Panc1 (cell line): ENCODE data around the gene GPR45. TPM values are rescaled to one million over a fixed set of nuclear protein-coding genes. Genes with fewer than 3 reads are reported as not detected.

Experiments
- ATAC-seq: fragments of 200-7000 bp; cut with Tn5 transposase; 2 replicates; pipeline ENCODE4 v1.9.1; 2020; ENCODE audit warnings: mild to moderate bottlenecking, moderate library complexity
- BruUV-seq: library from RNA; stranded (reverse); fragments of 400-500 nt; replicated peaks from 2 replicates; lab custom pipeline; 2021; lab: Mats Ljungman, UMichigan
- CTCF ChIA-PET: fragments of 300-600 bp; sonication (Branson Sonifier 250); formaldehyde crosslinking; loops from one replicate; lab custom pipeline; 2022; ENCODE audit warnings: antibody characterized with exemption; lab: Charles Lee
- POLR2A ChIA-PET: fragments of 300-600 bp; sonication (Branson Sonifier 250); formaldehyde crosslinking; loops from one replicate; lab custom pipeline; 2022; ENCODE audit warnings: antibody characterized with exemption; lab: Charles Lee
- DNase-seq: peaks from one replicate; pipeline ENCODE4 v3.0.0-alpha.2; 2010; ENCODE audit warnings: low read depth, low spot score
- H3K27ac ChIP-seq: 2 replicates; pipeline ENCODE4 v1.5.1; 2011; ENCODE audit warnings: mild to moderate bottlenecking, low read length, inconsistent platforms
- H3K27me3 ChIP-seq: fragments of 200-500 bp; sonication (Bioruptor generic); 2 replicates; pipeline ENCODE4 v1.6.0; 2014; ENCODE audit warnings: low read length, inconsistent platforms; ENCODE audit not compliant: control insufficient read depth, insufficient read depth
- H3K36me3 ChIP-seq: fragments of 200-500 bp; sonication (Bioruptor generic); 2 replicates; pipeline ENCODE4 v1.5.1; 2014; ENCODE audit warnings: inconsistent platforms, mild to moderate bottlenecking, low read length, moderate library complexity; ENCODE audit not compliant: control insufficient read depth, insufficient read depth
- H3K4me1 ChIP-seq: 2 replicates; pipeline ENCODE4 v1.5.1; 2011; ENCODE audit warnings: inconsistent platforms, mild to moderate bottlenecking, low read length, moderate library complexity; ENCODE audit not compliant: control insufficient read depth, insufficient read depth
- H3K4me3 ChIP-seq, 2 experiments: 2 replicates each; pipeline ENCODE4 v1.5.1; 2011 to 2012; ENCODE audit warnings: low read depth in 2 of 2, low read length in 2 of 2, mild to moderate bottlenecking in 2 of 2, inconsistent platforms in 1 of 2, moderate library complexity in 1 of 2
- H3K9me3 ChIP-seq: fragments of 200-500 bp; sonication (Bioruptor generic); 2 replicates; pipeline ENCODE4 v1.5.1; 2014; ENCODE audit warnings: low read depth, mild to moderate bottlenecking, inconsistent platforms, low read length, moderate library complexity; ENCODE audit not compliant: control insufficient read depth, insufficient read depth
- CTCF ChIP-seq: fragments of 450-650 bp; IDR thresholded peaks from 2 replicates; pipeline ENCODE4 v1.5.1; 2017; ENCODE audit warnings: mild to moderate bottlenecking
- POLR2AphosphoS5 ChIP-seq: IDR thresholded peaks from 2 replicates; pipeline ENCODE4 v1.6.1; 2012; ENCODE audit warnings: mild to moderate bottlenecking, low read depth, low read length, moderate library complexity
- REST ChIP-seq, 2 experiments: IDR thresholded peaks; 2 replicates each; pipeline ENCODE4 v1.6.1; 2011 to 2012; ENCODE audit warnings: low read depth in 2 of 2, control low read depth in 1 of 2, low read length in 1 of 2, mild to moderate bottlenecking in 1 of 2, moderate library complexity in 1 of 2; ENCODE audit not compliant: insufficient read depth in 1 of 2
- SIN3A ChIP-seq: IDR thresholded peaks from 2 replicates; pipeline ENCODE4 v1.6.1; 2012; ENCODE audit warnings: low read depth, mild to moderate bottlenecking, low read length, moderate library complexity, borderline replicate concordance; ENCODE audit not compliant: insufficient read depth
- TCF7L2 ChIP-seq: IDR thresholded peaks from 2 replicates; pipeline ENCODE4 v1.6.1; 2011; ENCODE audit warnings: mild to moderate bottlenecking, low read depth, low read length, inconsistent platforms
- in situ Hi-C: cut with HindIII; loops from 2 replicates; pipeline ENCODE4 v1.10.0; 2016; ENCODE audit warnings: low sequenced_read_pairs, low pct_unique_long_range_greater_than_20kb
- intact Hi-C: fragments of 100-400 bp; cut with micrococcal nuclease; formaldehyde crosslinking; loops from one replicate; pipeline ENCODE4 v1.10.0; 2022; ENCODE audit not compliant: unreplicated experiment
- total RNA-seq: library from RNA; stranded (reverse); gene quantifications from one replicate; pipeline ENCODE4 v1.2.1, GENCODE V29; 2021; ENCODE audit not compliant: unreplicated experiment

GPR45 gene
- total RNA-seq, 1 experiment from 2014 or later: not detected

GRCh38 chr2:105236060-105236424, 5.5 kb upstream of the GPR45 start:
- no peaks in the 10 kb centered on the region; the same call in 1 of the 2 replicates for H3K27me3 ChIP-seq
- H3K27ac ChIP-seq: no peak overlapping the region
- ATAC-seq (no peak), DNase-seq (no peak)
- peaks cover 4% of the 10 kb centered on the region for H3K4me1 ChIP-seq
- H3K9me3 ChIP-seq: no peaks in the 10 kb centered on the region
- TF ChIP-seq REST (IDR thresholded peaks at IDR 0.05; ENCODE audit: insufficient read depth in 1 of 2, low read depth in 2 of 2, low read length in 1 of 2): no peak
- no peak for TF ChIP-seq TCF7L2
- TF ChIP-seq CTCF: no peak
- no peak for TF ChIP-seq SIN3A
- TF ChIP-seq POLR2AphosphoS5: no peak
- H3K4me3 ChIP-seq: no peak overlapping the region
- no TSS peak for BruUV-seq
- H3K36me3 ChIP-seq: no peaks in the 10 kb centered on the region
- CTCF ChIA-PET: interaction anchor here (2.0 kb wide), 1 partner anchor 121 kb away, joined by 10 read pairs; no protein-coding TSS in a partner anchor
- POLR2A ChIA-PET: interaction anchor here (0.7 kb wide), 1 partner anchor 8 kb away, joined by 3 read pairs; no protein-coding TSS in a partner anchor
- intact Hi-C loops (no loop called here), in situ Hi-C loops (no loop called here)

- ChIA-PET CTCF (interaction anchor here (0.6 to 0.8 kb wide), 6 partner anchors 49 to 299 kb away, joined by 4 to 14 read pairs (median 8); no protein-coding TSS in a partner anchor), POLR2A (no interaction called here)
- Histone ChIP-seq H3K9me3 (no peaks in the 10 kb centered on the region), H3K27ac (no peak overlapping the region), H3K36me3 (no peaks in the 10 kb centered on the region), H3K27me3 (no peaks in the 10 kb centered on the region; the same call in 1 of the 2 replicates), H3K4me1 (peaks cover 4% of the 10 kb centered on the region), H3K4me3 (no peak overlapping the region)
- in situ Hi-C loops: no loop called here
- no TSS peak for BruUV-seq
- intact Hi-C loops: no loop called here
- TF ChIP-seq SIN3A (no peak), CTCF (no peak), REST (IDR thresholded peaks at IDR 0.05; ENCODE audit: insufficient read depth in 1 of 2, low read depth in 2 of 2, low read length in 1 of 2) (no peak), TCF7L2 (no peak), POLR2AphosphoS5 (no peak)
- DNase-seq (no peak), ATAC-seq (no peak)
Observed at GRCh38 chr2:105237045-105237765, 4.3 kb upstream of the GPR45 start.
